ENCODE results near the gene MTA2. TPM values are rescaled to one million over a fixed set of nuclear protein-coding genes. Genes with fewer than 3 reads are reported as not detected.
A peak's percentile ranks its signal among the peaks of the same experiment; 100 is the strongest.

MTA2 gene
- total and polyA plus RNA-seq, 10 of the 15 experiments (the other 5 are each of a cell fraction or from before 2014, with no cell fraction given), result 6.7 to 201 (median 113) TPM

GRCh38 chr11:62575837-62576236, 25.8 kb downstream of the MTA2 start (continued):
- TF ChIP-seq ZNF592 (IDR thresholded peaks at IDR 0.05), result no peak
- no peak for TF ChIP-seq FOXM1 (IDR thresholded peaks at IDR 0.05; ENCODE audit: low read depth, low read length)
- TF ChIP-seq BHLHE40 (IDR thresholded peaks at IDR 0.05; ENCODE audit: borderline replicate concordance in 1 of 2, low read depth in 2 of 2, low read length in 1 of 2), result no peak

GRCh38 chr11:62575156-62575555, 26.5 kb downstream of the MTA2 start:
- BruUV-seq (replicated peaks), result no TSS peak
- Histone ChIP-seq H3K4me1 (ENCODE audit: control insufficient read depth, insufficient read depth, low read length) (peaks cover 24% of the 10 kb centered on the region), H3K36me3 (ENCODE audit: control insufficient read depth in 2 of 2, insufficient read depth in 2 of 2, low read length in 1 of 2) (peaks cover 16 to 27% of the 10 kb centered on the region in 2 experiments), H3K79me2 (ENCODE audit: control insufficient read depth, insufficient read depth, low read length) (peaks cover 45% of the 10 kb centered on the region), H3K27me3 (replicated peaks in 1 of 2; ENCODE audit: control insufficient read depth in 2 of 2, insufficient read depth in 2 of 2, low read length in 1 of 2) (no peaks in the 10 kb centered on the region), H2AFZ (ENCODE audit: control insufficient read depth, low read depth, low read length) (no peak overlapping the region), H3K9ac (ENCODE audit: control insufficient read depth, insufficient read depth, low read length) (peak overlapping the region; percentile 97; the same call in 1 of the 2 replicates), H3K4me2 (ENCODE audit: control insufficient read depth, insufficient read depth) (peak overlapping the region; percentile 99), H3K27ac (ENCODE audit: control insufficient read depth, insufficient read depth) (no peak overlapping the region; the same call in 1 of the 2 replicates), H3K4me3 (peak overlapping the region; percentile 90), H3K9me3 (replicated peaks; ENCODE audit: control insufficient read depth, insufficient read depth, low read length) (no peaks in the 10 kb centered on the region), H4K20me1 (ENCODE audit: control insufficient read depth, insufficient read depth) (no peaks in the 10 kb centered on the region)
- ChIA-PET CTCF (interaction anchor here (1.9 to 3.9 kb wide), 3 partner anchors 17 to 151 kb away, joined by 8 to 27 read pairs (median 23); partner anchors contain the start of gene TUT1), RAD21 (ENCODE audit: unreplicated experiment) (interaction anchor here (0.6 to 3.3 kb wide), 4 partner anchors 17 to 151 kb away, joined by 3 to 25 read pairs (median 11); no protein-coding TSS in a partner anchor), POLR2A (interaction anchor here (0.6 to 5.0 kb wide), 6 partner anchors 10 to 240 kb away, joined by 3 to 37 read pairs (median 8); partner anchors contain the start of genes C11orf98, CSKMT and TUT1), SMC1A (ENCODE audit: uncharacterized antibody, unreplicated experiment) (interaction anchor here (0.7 to 2.1 kb wide), 5 partner anchors 12 to 36 kb away, joined by 3 to 14 read pairs (median 5); partner anchors contain the start of gene TUT1)
- FAIRE-seq (no peak), ATAC-seq (no peak), DNase-seq (ENCODE audit: low read depth, low spot score) (no peak)
- in situ Hi-C loops (cut with MboI) (no loop called here), intact Hi-C loops (cut with micrococcal nuclease; ENCODE audit: unreplicated experiment) (no loop called here)
- 97% methylated on average over 17 of the region's 17 CpGs for WGBS (ENCODE audit: insufficient coverage, insufficient replicate concordance, low lambda C conversion rate, missing lambda C conversion rate)
- TF ChIP-seq SREBF1 (IDR thresholded peaks at IDR 0.05; ENCODE audit: low read length), result no peak
- 0 out of 2 replicates have a peak, but pooled peaks have one; percentile 1 for TF ChIP-seq RUNX3 (IDR thresholded peaks at IDR 0.05; ENCODE audit: low read length)
- no peak for TF ChIP-seq MTA3 (IDR thresholded peaks at IDR 0.05; ENCODE audit: borderline replicate concordance, low read length)

All from GM12878 (cell line).